SK-N-SH (cell line): ENCODE measurements around the gene PIAS3.

Source experiments
- CHD2 ChIP-seq: fragments of 150-350 bp; IDR thresholded peaks from 2 replicates; pipeline ENCODE4 v1.6.1; 2018; ENCODE audit warnings: low read length; ENCODE audit not compliant: partially characterized antibody
- EP300 ChIP-seq, 2 experiments: IDR thresholded peaks; 2 replicates each; pipeline versions ENCODE4 v1.4.0 to v1.6.1; 2012; ENCODE audit warnings: borderline replicate concordance in 1 of 2, low read depth in 1 of 2, low read length in 1 of 2
- JUND ChIP-seq: IDR thresholded peaks from 2 replicates; pipeline ENCODE4 v1.4.0; 2012
- MEF2A ChIP-seq: IDR thresholded peaks from 2 replicates; pipeline ENCODE4 v1.4.0; 2012; ENCODE audit warnings: low read depth, borderline replicate concordance
- TF ChIP-seq, protein P1 (sequence below): fragments of 200-600 bp; sonication (generic); IDR thresholded peaks from 2 replicates; pipeline ENCODE4 v1.6.1; 2017; ENCODE audit warnings: antibody characterized with exemption, mild to moderate bottlenecking, moderate library complexity
- TF ChIP-seq, protein P2 (sequence below): fragments of 150-350 bp; IDR thresholded peaks from 2 replicates; pipeline ENCODE4 v1.6.1; 2017; ENCODE audit warnings: antibody characterized with exemption, low read length, low read depth, borderline replicate concordance

- TF ChIP-seq, protein P1, sequence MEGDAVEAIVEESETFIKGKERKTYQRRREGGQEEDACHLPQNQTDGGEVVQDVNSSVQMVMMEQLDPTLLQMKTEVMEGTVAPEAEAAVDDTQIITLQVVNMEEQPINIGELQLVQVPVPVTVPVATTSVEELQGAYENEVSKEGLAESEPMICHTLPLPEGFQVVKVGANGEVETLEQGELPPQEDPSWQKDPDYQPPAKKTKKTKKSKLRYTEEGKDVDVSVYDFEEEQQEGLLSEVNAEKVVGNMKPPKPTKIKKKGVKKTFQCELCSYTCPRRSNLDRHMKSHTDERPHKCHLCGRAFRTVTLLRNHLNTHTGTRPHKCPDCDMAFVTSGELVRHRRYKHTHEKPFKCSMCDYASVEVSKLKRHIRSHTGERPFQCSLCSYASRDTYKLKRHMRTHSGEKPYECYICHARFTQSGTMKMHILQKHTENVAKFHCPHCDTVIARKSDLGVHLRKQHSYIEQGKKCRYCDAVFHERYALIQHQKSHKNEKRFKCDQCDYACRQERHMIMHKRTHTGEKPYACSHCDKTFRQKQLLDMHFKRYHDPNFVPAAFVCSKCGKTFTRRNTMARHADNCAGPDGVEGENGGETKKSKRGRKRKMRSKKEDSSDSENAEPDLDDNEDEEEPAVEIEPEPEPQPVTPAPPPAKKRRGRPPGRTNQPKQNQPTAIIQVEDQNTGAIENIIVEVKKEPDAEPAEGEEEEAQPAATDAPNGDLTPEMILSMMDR: no peak
- TF ChIP-seq JUND (no peak), CHD2 (no peak), MEF2A (no peak), EP300 (IDR thresholded peaks at IDR 0.05; ENCODE audit: borderline replicate concordance in 1 of 2, low read depth in 1 of 2, low read length in 1 of 2) (no peak)
- TF ChIP-seq, protein P2, sequence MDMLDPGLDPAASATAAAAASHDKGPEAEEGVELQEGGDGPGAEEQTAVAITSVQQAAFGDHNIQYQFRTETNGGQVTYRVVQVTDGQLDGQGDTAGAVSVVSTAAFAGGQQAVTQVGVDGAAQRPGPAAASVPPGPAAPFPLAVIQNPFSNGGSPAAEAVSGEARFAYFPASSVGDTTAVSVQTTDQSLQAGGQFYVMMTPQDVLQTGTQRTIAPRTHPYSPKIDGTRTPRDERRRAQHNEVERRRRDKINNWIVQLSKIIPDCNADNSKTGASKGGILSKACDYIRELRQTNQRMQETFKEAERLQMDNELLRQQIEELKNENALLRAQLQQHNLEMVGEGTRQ: no peak
Measured at GRCh38 chr1:145887631-145888030, 28.8 kb upstream of the PIAS3 start.
